ENCODE measurements around the gene WASHC4. TPM values are rescaled to one million over a fixed set of nuclear protein-coding genes. Genes with fewer than 3 reads are reported as not detected.
A peak's percentile ranks its signal among the peaks of the same experiment; 100 is the strongest.

WASHC4 gene
- total RNA-seq, 1 donor, result 148 TPM

DNA sequence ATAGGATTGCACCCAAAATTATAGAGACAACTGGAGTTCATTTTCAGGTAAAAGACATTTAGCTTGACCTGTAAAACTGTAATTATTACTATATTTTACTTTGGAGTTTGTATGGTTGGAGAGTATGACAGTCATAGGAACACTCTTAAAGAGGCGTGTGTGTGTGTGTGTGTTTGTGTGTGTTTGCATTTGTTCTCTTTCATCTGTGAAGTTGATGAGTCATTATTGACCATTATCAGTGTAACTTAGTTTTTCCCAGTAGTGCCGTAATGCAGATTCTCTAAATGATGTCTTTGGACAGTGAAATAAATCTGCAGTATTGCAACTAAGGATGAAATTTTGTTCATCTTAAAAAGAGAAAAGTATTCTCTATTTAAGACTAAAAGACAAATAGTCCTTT is 13.0 kb downstream of the WASHC4 start:
- H3K4me3 ChIP-seq (ENCODE audit: low read depth, low read length), result no peak overlapping the region
- TF ChIP-seq, protein P1, sequence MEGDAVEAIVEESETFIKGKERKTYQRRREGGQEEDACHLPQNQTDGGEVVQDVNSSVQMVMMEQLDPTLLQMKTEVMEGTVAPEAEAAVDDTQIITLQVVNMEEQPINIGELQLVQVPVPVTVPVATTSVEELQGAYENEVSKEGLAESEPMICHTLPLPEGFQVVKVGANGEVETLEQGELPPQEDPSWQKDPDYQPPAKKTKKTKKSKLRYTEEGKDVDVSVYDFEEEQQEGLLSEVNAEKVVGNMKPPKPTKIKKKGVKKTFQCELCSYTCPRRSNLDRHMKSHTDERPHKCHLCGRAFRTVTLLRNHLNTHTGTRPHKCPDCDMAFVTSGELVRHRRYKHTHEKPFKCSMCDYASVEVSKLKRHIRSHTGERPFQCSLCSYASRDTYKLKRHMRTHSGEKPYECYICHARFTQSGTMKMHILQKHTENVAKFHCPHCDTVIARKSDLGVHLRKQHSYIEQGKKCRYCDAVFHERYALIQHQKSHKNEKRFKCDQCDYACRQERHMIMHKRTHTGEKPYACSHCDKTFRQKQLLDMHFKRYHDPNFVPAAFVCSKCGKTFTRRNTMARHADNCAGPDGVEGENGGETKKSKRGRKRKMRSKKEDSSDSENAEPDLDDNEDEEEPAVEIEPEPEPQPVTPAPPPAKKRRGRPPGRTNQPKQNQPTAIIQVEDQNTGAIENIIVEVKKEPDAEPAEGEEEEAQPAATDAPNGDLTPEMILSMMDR (IDR thresholded peaks at IDR 0.05; ENCODE audit: insufficient read depth, low read depth, low read length), result no peak
- DNase-seq (ENCODE audit: low read depth), result peak; percentile 21

DNA sequence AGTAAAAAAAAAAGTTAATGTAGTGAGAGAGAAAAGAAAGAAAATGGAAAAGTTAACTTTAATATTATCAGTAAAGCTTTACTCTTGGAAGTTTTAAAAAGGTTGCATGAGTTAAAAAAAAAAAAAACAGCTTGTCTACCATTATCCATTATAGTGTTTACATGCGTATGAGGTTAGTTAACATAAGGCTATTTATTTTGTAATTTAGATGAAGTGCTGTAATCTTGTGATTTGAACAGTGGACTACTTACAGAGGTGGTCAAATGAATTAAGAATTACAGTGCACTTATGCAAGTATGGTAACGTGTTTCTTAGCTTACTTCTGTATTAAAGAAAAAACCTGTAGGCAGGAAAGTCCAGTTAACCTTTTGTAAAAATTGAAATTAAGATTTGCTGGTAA is 30.7 kb downstream of the WASHC4 start:
- DNase-seq (ENCODE audit: low read depth), result no peak
- TF ChIP-seq, protein P1 (IDR thresholded peaks at IDR 0.05; ENCODE audit: insufficient read depth, low read depth, low read length), result no peak
- no peak overlapping the region for H3K4me3 ChIP-seq (ENCODE audit: low read depth, low read length)

DNA sequence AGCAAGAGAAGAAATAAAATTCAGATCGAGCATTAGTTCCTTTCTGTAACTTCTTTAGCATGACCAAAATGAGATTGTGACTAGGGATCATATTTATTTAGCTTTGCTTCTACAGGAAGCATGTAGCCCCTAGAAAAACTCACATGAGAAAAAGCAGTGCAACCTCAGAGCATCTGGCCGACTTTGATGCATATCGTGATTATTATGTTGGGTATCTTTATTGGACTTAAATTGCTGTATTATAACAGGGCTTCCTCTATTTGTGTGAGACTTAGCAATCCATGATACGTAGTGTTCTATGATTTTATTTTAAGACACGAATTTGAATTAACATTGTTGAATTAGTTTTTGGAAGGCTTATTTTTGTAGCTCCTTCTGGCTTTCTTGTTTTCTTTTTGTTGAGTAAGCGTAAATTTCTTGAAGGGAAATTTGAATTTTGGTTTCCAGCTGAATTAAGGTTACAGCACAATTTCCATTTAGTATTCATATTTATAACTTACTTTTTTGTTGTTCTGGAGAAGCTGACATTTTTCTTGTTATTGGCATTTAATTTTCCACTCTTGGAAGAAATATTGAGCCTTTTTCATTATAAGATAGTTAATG is 33.9 kb downstream of the WASHC4 start:
- no peak overlapping the region for H3K4me3 ChIP-seq (ENCODE audit: low read depth, low read length)
- TF ChIP-seq, protein P1 (IDR thresholded peaks at IDR 0.05; ENCODE audit: insufficient read depth, low read depth, low read length), result no peak
- no peak for DNase-seq (ENCODE audit: low read depth)

DNA sequence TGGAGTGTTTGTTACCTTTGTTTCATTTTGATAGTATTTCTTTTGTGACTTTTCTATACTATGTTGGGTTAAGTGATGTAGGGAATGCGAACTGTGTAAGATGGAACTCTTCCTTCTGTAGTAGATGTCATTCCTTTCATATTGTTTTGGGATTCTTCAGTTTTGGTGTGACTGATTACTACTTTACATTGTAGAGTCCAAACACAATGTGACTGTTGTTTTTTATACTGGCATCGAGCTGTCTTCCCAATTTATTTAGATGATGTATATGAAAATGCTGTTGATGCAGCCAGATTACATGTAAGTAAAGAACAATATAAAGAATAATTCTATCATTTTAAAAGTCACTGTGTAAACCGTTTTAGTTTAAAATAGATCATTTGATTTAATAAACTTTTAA is 34.7 kb downstream of the WASHC4 start:
- DNase-seq (ENCODE audit: low read depth), result no peak
- TF ChIP-seq, protein P1 (IDR thresholded peaks at IDR 0.05; ENCODE audit: insufficient read depth, low read depth, low read length), result no peak
- no peak overlapping the region for H3K4me3 ChIP-seq (ENCODE audit: low read depth, low read length)

DNA sequence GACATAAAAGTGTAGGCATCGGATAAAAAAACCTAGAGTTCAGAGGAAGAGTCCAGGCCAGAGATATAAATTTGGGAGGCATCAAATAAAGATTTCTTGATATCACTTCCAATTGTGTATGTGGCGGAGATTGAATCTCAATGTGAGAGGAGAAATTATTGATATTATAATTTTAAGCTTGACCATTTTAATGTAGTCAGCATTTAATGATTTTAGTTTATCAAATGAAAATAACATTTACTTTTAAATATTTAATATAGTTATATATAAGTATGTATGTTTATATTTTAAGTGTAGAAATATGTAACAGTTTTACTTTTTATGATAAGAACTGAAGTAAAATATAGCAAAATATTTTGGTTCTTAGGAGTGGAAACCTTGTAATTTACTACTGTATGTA is 48.7 kb downstream of the WASHC4 start:
- H3K4me3 ChIP-seq (ENCODE audit: low read depth, low read length), result no peak overlapping the region
- TF ChIP-seq, protein P1 (IDR thresholded peaks at IDR 0.05; ENCODE audit: insufficient read depth, low read depth, low read length), result no peak
- no peak for DNase-seq (ENCODE audit: low read depth)

DNA sequence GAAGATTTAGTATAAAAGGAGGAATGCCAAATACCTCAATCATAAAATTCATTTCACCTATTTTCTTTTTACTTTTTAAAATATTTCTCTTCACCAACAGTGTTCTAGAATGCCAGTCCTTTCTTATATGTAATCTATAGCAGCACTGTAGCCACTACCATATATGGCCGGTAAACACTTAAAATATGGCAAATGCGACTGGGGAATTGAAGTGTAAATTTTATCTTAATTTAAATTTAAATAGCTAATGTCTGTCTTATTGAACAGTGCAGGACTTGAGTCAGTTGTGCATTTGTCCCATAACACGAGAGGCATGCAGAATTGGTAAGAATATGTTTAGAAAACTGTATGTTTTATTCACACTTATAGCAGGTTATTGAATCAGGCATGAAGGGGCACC is 50.1 kb downstream of the WASHC4 start:
- no peak for DNase-seq (ENCODE audit: low read depth)
- TF ChIP-seq, protein P1 (IDR thresholded peaks at IDR 0.05; ENCODE audit: insufficient read depth, low read depth, low read length), result no peak
- no peak overlapping the region for H3K4me3 ChIP-seq (ENCODE audit: low read depth, low read length)

DNA sequence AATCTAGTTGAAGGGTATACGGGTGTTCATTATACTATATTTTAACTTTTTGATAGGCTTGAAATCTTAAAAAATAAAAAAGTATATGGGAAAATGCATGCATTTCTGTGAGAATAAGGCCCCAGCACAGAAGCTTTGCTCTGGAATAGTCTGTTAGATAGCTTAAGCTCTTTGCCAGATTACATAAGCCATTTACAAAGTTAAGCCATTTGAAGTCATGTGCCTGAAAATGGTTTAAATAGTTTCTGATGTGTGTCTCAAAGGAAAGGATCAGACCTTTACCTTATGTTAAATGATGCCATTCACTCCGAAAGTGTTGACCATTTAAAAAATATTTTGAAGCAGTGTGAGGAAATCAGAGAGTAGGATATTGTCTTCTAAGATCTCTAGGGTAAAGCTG is 51.3 kb downstream of the WASHC4 start:
- no peak for DNase-seq (ENCODE audit: low read depth)
- TF ChIP-seq, protein P1 (IDR thresholded peaks at IDR 0.05; ENCODE audit: insufficient read depth, low read depth, low read length), result no peak
- no peak overlapping the region for H3K4me3 ChIP-seq (ENCODE audit: low read depth, low read length)

Measured in fibroblast of villous mesenchyme (primary cell).